ENCODE results near the gene UPK3A.

Gene UPK3A

GRCh38 chr22:45285263-45286058 lies 712 bp downstream of the UPK3A start:
- no peaks in the 10 kb centered on the region for H3K36me3 ChIP-seq (ENCODE audit: insufficient read depth, low read length)
- H4K20me1 ChIP-seq (ENCODE audit: insufficient read depth, low read length): no peaks in the 10 kb centered on the region
- H3K9ac ChIP-seq (ENCODE audit: low read depth, low read length): no peak overlapping the region
- H3K27me3 ChIP-seq (ENCODE audit: insufficient read depth, low read length, poor library complexity): peaks cover 5% of the 10 kb centered on the region
- no peak overlapping the region for H3K27ac ChIP-seq (ENCODE audit: low read length)
- DNase-seq: no peak
- ATAC-seq (ENCODE audit: insufficient read depth, low read depth): no peak
- no peak overlapping the region for H3K4me3 ChIP-seq (ENCODE audit: low read depth in 1 of 2, low read length in 2 of 2)
- H3K4me1 ChIP-seq (ENCODE audit: insufficient read depth, low read length): no peaks in the 10 kb centered on the region
- H3K79me2 ChIP-seq (ENCODE audit: insufficient read depth, low read length): no peaks in the 10 kb centered on the region
- H3K9me3 ChIP-seq (ENCODE audit: insufficient read depth, low read length, severe bottlenecking): no peaks in the 10 kb centered on the region
- no peak overlapping the region for H3K4me2 ChIP-seq (ENCODE audit: insufficient read depth, low read length)
- no peak overlapping the region for H2AFZ ChIP-seq (ENCODE audit: low read depth, low read length)
- TF ChIP-seq EZH2 (IDR thresholded peaks at IDR 0.05; ENCODE audit: borderline replicate concordance, low read depth, low read length, severe bottlenecking): no peak

DNA sequence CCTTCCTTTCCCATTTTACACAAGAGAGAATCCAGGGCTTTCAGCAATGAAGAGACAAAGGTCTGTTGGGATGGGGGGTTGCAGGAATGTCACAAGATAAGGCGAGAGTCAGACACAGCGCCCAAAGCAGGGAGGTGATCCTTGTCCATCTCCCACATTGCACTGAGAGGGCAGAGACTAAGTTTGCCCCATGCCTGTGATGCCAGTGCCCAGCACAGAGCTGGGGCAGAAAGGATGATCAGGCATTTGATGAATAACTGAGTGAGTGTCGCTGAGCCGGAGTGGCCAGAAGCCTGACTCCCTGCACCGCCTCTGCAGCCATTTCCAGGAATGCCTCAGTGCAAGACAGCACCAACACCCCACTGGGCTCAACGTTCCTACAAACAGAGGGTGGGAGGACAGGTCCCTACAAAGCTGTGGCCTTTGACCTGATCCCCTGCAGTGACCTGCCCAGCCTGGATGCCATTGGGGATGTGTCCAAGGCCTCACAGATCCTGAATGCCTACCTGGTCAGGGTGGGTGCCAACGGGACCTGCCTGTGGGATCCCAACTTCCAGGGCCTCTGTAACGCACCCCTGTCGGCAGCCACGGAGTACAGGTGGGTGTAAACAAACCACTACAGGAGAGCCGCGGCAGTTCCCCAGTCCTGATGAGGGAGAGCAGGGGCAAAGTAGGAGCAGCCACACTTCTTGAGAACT lies 2.3 kb downstream of the UPK3A start:
- Histone ChIP-seq H3K79me2 (ENCODE audit: insufficient read depth, low read length) (no peaks in the 10 kb centered on the region), H3K36me3 (ENCODE audit: insufficient read depth, low read length) (no peaks in the 10 kb centered on the region), H3K4me3 (ENCODE audit: low read depth in 1 of 2, low read length in 2 of 2) (no peak overlapping the region), H3K9me3 (ENCODE audit: insufficient read depth, low read length, severe bottlenecking) (no peaks in the 10 kb centered on the region), H3K4me2 (ENCODE audit: insufficient read depth, low read length) (no peak overlapping the region), H3K9ac (ENCODE audit: low read depth, low read length) (no peak overlapping the region), H3K27ac (ENCODE audit: low read length) (no peak overlapping the region), H3K4me1 (ENCODE audit: insufficient read depth, low read length) (no peaks in the 10 kb centered on the region), H4K20me1 (ENCODE audit: insufficient read depth, low read length) (no peaks in the 10 kb centered on the region), H2AFZ (ENCODE audit: low read depth, low read length) (no peak overlapping the region; the same call in 1 of the 2 replicates), H3K27me3 (ENCODE audit: insufficient read depth, low read length, poor library complexity) (peaks cover 5% of the 10 kb centered on the region)
- ATAC-seq (ENCODE audit: insufficient read depth, low read depth) (no peak), DNase-seq (no peak)
- TF ChIP-seq, protein P1, sequence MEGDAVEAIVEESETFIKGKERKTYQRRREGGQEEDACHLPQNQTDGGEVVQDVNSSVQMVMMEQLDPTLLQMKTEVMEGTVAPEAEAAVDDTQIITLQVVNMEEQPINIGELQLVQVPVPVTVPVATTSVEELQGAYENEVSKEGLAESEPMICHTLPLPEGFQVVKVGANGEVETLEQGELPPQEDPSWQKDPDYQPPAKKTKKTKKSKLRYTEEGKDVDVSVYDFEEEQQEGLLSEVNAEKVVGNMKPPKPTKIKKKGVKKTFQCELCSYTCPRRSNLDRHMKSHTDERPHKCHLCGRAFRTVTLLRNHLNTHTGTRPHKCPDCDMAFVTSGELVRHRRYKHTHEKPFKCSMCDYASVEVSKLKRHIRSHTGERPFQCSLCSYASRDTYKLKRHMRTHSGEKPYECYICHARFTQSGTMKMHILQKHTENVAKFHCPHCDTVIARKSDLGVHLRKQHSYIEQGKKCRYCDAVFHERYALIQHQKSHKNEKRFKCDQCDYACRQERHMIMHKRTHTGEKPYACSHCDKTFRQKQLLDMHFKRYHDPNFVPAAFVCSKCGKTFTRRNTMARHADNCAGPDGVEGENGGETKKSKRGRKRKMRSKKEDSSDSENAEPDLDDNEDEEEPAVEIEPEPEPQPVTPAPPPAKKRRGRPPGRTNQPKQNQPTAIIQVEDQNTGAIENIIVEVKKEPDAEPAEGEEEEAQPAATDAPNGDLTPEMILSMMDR (IDR thresholded peaks at IDR 0.05; ENCODE audit: borderline replicate concordance, extremely low read depth, low read length, poor library complexity, severe bottlenecking): no peak
- TF ChIP-seq EZH2 (IDR thresholded peaks at IDR 0.05; ENCODE audit: borderline replicate concordance, low read depth, low read length, severe bottlenecking): no peak

DNA sequence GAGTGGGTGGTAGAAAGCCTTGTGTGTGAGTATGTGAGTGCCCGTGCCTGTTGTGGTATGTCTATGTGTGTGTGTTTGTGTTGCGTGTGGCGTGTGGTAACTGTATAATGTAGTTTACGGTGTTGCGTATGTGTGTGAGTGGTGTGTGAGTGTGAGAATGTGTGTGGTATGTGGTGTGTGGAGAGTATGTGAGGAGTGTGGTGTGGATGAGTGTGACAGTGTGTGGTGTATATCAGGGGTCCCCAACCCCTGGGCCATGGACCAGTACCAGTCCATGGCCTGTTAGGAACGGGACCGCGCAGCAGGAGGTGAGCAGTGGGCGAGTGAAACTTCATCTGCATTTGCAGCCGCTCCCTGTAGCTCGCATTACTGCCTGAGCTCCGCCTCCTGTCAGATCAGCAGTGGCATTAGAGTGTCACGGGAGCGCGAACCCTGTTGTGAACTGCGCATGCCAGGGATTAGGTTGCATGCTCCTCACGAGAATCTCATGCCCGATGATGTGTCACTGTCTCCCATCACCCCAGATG lies 5.7 kb downstream of the UPK3A start:
- Histone ChIP-seq H3K36me3 (ENCODE audit: insufficient read depth, low read length) (no peaks in the 10 kb centered on the region), H3K4me2 (ENCODE audit: insufficient read depth, low read length) (no peak overlapping the region), H3K4me3 (ENCODE audit: low read depth in 1 of 2, low read length in 2 of 2) (no peak overlapping the region), H3K27ac (ENCODE audit: low read length) (no peak overlapping the region), H3K4me1 (ENCODE audit: insufficient read depth, low read length) (no peaks in the 10 kb centered on the region), H4K20me1 (ENCODE audit: insufficient read depth, low read length) (no peaks in the 10 kb centered on the region), H3K9ac (ENCODE audit: low read depth, low read length) (no peak overlapping the region), H3K27me3 (ENCODE audit: insufficient read depth, low read length, poor library complexity) (peaks cover 5% of the 10 kb centered on the region), H3K9me3 (ENCODE audit: insufficient read depth, low read length, severe bottlenecking) (no peaks in the 10 kb centered on the region), H3K79me2 (ENCODE audit: insufficient read depth, low read length) (no peaks in the 10 kb centered on the region), H2AFZ (ENCODE audit: low read depth, low read length) (no peak overlapping the region)
- ATAC-seq (ENCODE audit: insufficient read depth, low read depth) (no peak), DNase-seq (no peak)
- no peak for TF ChIP-seq EZH2 (IDR thresholded peaks at IDR 0.05; ENCODE audit: borderline replicate concordance, low read depth, low read length, severe bottlenecking)
- TF ChIP-seq, protein P1 (IDR thresholded peaks at IDR 0.05; ENCODE audit: borderline replicate concordance, extremely low read depth, low read length, poor library complexity, severe bottlenecking): no peak

All from DND-41 (cell line).